HEK293 (cell line): ENCODE measurements around the gene POLA2.

Experiments used
- CTCF ChIA-PET: fragments of 350-600 bp; formaldehyde crosslinking; extraction: SDS; loops from one replicate; lab custom pipeline; 2021; ENCODE audit warnings: antibody characterized with exemption; lab: Yijun Ruan, JAX
- POLR2A ChIA-PET: fragments of 300-600 bp; formaldehyde crosslinking; extraction: SDS; loops from one replicate; lab custom pipeline; 2020; ENCODE audit warnings: antibody characterized with exemption, inconsistent platforms; lab: Yijun Ruan, JAX
- H3K27ac ChIP-seq: fragments of 200-500 bp; sonication (Bioruptor generic); 2 replicates; pipeline ENCODE4 v1.5.1; 2014; ENCODE audit warnings: low read depth, low read length, control low read depth, inconsistent platforms; ENCODE audit errors: extremely low read depth
- H3K36me3 ChIP-seq, 2 experiments: fragments of 200-500 bp in 1 of 2; sonication (Bioruptor generic) in 1 of 2; 1 replicate in 1 of 2; 2 replicates in 1 of 2; pipeline ENCODE4 v1.5.1; 2014 to 2017; ENCODE audit warnings: inconsistent platforms in 2 of 2, low read length in 2 of 2; ENCODE audit not compliant: control insufficient read depth in 2 of 2, insufficient read depth in 1 of 2
- H3K4me1 ChIP-seq: fragments of 200-500 bp; sonication (Bioruptor generic); 2 replicates; pipeline ENCODE4 v1.5.1; 2014; ENCODE audit warnings: mild to moderate bottlenecking, low read length, inconsistent platforms; ENCODE audit not compliant: control insufficient read depth, insufficient read depth
- H3K4me3 ChIP-seq: 2 replicates; pipeline ENCODE4 v1.5.1; 2011; ENCODE audit warnings: low read depth, mild to moderate bottlenecking, control low read depth, low read length, moderate library complexity
- H3K9me3 ChIP-seq: fragments of 200-500 bp; sonication (Bioruptor generic); 2 replicates; pipeline ENCODE4 v1.5.1; 2014; ENCODE audit warnings: low read depth, low read length, inconsistent platforms; ENCODE audit not compliant: control insufficient read depth, insufficient read depth
- GFI1B ChIP-seq: fragments of 450-650 bp; formaldehyde crosslinking; IDR thresholded peaks from 2 replicates; pipeline ENCODE4 v1.5.1; 2016; ENCODE audit warnings: missing biosample characterization, missing genetic modification characterization
- GLIS1 ChIP-seq: fragments of 450-650 bp; formaldehyde crosslinking; IDR thresholded peaks from 2 replicates; pipeline ENCODE4 v1.5.1; 2016; ENCODE audit warnings: missing biosample characterization, missing genetic modification characterization
- SP7 ChIP-seq: fragments of 450-650 bp; formaldehyde crosslinking; IDR thresholded peaks from 2 replicates; pipeline ENCODE4 v1.5.1; 2016; ENCODE audit warnings: missing biosample characterization, missing genetic modification characterization
- ZBTB1 ChIP-seq: fragments of 450-650 bp; formaldehyde crosslinking; IDR thresholded peaks from 2 replicates; pipeline ENCODE4 v1.5.1; 2016; ENCODE audit warnings: missing biosample characterization, missing genetic modification characterization
- ZBTB17 ChIP-seq: fragments of 450-650 bp; formaldehyde crosslinking; IDR thresholded peaks from 2 replicates; pipeline ENCODE4 v1.5.1; 2016; ENCODE audit warnings: missing biosample characterization, missing genetic modification characterization
- ZBTB20 ChIP-seq: fragments of 450-650 bp; formaldehyde crosslinking; IDR thresholded peaks from 2 replicates; pipeline ENCODE4 v1.5.1; 2016; ENCODE audit warnings: missing biosample characterization, missing genetic modification characterization
- ZBTB48 ChIP-seq: fragments of 450-650 bp; formaldehyde crosslinking; IDR thresholded peaks from 2 replicates; pipeline ENCODE4 v1.5.1; 2016; ENCODE audit warnings: missing biosample characterization, missing genetic modification characterization
- ZBTB8A ChIP-seq: fragments of 450-650 bp; formaldehyde crosslinking; IDR thresholded peaks from 2 replicates; pipeline ENCODE4 v1.5.1; 2016; ENCODE audit warnings: missing biosample characterization, missing genetic modification characterization
- ZIC2 ChIP-seq: fragments of 450-650 bp; formaldehyde crosslinking; IDR thresholded peaks from 2 replicates; pipeline ENCODE4 v1.5.1; 2016; ENCODE audit warnings: missing biosample characterization, missing genetic modification characterization
- ZNF140 ChIP-seq: fragments of 450-650 bp; formaldehyde crosslinking; IDR thresholded peaks from 2 replicates; pipeline ENCODE4 v1.5.1; 2016; ENCODE audit warnings: missing biosample characterization, missing genetic modification characterization
- ZNF266 ChIP-seq: fragments of 450-650 bp; formaldehyde crosslinking; IDR thresholded peaks from 2 replicates; pipeline ENCODE4 v1.5.1; 2016; ENCODE audit warnings: missing biosample characterization, missing genetic modification characterization, low read depth
- ZNF354C ChIP-seq: fragments of 450-650 bp; formaldehyde crosslinking; IDR thresholded peaks from 2 replicates; pipeline ENCODE4 v1.5.1; 2016; ENCODE audit warnings: missing biosample characterization, missing genetic modification characterization, low read depth, borderline replicate concordance
- ZNF404 ChIP-seq: fragments of 450-650 bp; formaldehyde crosslinking; IDR thresholded peaks from 2 replicates; pipeline ENCODE4 v1.5.1; 2017; ENCODE audit warnings: missing biosample characterization, missing genetic modification characterization
- ZNF529 ChIP-seq: fragments of 450-650 bp; formaldehyde crosslinking; IDR thresholded peaks from 2 replicates; pipeline ENCODE4 v1.5.1; 2017; ENCODE audit warnings: missing genetic modification characterization, missing biosample characterization; ENCODE audit not compliant: insufficient replicate concordance
- ZNF544 ChIP-seq: fragments of 450-650 bp; formaldehyde crosslinking; IDR thresholded peaks from 2 replicates; pipeline ENCODE4 v1.5.0; 2017; ENCODE audit warnings: missing biosample characterization, missing genetic modification characterization
- ZNF549 ChIP-seq: fragments of 450-650 bp; IDR thresholded peaks from 2 replicates; pipeline ENCODE4 v1.5.1; 2018; ENCODE audit warnings: missing biosample characterization, missing genetic modification characterization, mild to moderate bottlenecking, inconsistent platforms, moderate library complexity
- ZNF585B ChIP-seq: fragments of 450-650 bp; formaldehyde crosslinking; IDR thresholded peaks from 2 replicates; pipeline ENCODE4 v1.5.1; 2016; ENCODE audit warnings: missing biosample characterization, missing genetic modification characterization
- ZNF624 ChIP-seq: fragments of 450-650 bp; formaldehyde crosslinking; IDR thresholded peaks from 2 replicates; pipeline ENCODE4 v1.5.1; 2017; ENCODE audit warnings: missing biosample characterization, missing genetic modification characterization
- ZNF654 ChIP-seq: fragments of 450-650 bp; formaldehyde crosslinking; IDR thresholded peaks from 2 replicates; pipeline ENCODE4 v1.5.1; 2016; ENCODE audit warnings: low read depth, missing biosample characterization, missing genetic modification characterization
- ZXDB ChIP-seq: fragments of 450-650 bp; formaldehyde crosslinking; IDR thresholded peaks from 2 replicates; pipeline ENCODE4 v1.5.1; 2016; ENCODE audit warnings: missing biosample characterization, missing genetic modification characterization
- TF ChIP-seq, protein P1 (sequence below): fragments of 450-650 bp; formaldehyde crosslinking; IDR thresholded peaks from 2 replicates; pipeline ENCODE4 v1.5.1; 2016; ENCODE audit warnings: missing biosample characterization, missing genetic modification characterization, low read depth
- TF ChIP-seq, protein P2 (sequence below): fragments of 450-650 bp; formaldehyde crosslinking; IDR thresholded peaks from 2 replicates; pipeline ENCODE4 v1.5.1; 2017; ENCODE audit warnings: missing biosample characterization, missing genetic modification characterization

POLA2 gene

DNA sequence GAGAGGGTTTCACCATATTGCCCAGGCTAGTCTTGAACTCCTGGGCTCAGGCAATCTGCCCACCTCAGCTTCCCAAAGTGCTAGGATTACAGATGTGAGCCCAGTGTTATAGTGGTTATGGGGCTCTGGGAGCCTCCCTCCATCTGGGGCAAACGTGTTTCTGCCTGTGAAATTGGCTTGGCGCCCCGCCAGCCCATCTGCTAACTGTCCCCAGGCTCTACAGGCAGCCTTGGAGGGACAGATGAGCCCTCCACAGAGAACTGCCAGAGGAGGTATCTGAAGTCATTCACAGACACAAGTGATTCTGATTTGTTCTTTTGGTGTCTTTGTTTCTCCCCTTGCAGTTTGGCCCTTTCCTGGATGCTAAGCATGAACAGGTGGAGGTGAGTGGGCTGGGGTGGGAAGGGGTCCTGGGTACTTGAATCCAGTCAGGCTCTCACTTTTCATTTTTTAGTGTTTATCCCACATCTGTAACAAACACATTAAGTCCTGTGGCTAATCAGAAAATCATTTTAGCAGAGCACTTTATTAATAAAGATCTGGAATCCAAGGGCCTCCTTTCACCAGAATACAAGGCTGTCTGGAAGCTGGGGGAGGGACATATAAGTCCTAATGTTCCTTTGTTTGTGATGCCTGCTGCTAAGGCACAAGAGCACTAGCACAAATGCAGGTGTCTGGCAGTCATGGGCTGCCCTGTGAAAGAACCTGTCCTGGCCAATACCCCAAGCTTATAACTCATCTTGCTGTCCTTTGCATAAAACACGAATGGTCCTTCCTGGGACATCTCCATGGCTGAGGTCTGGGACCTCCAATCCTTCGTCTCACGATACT is 27.2 kb downstream of the POLA2 start:
- CTCF ChIA-PET = interaction anchor here (0.6 to 2.2 kb wide), 8 partner anchors 11 to 64 kb away, joined by 3 to 9 read pairs (median 4); no protein-coding TSS in a partner anchor
- POLR2A ChIA-PET = interaction anchor here (0.8 to 1.4 kb wide), 4 partner anchors 14 to 27 kb away, joined by 3 to 4 read pairs (median 4); partner anchors contain the start of genes CDC42EP2 and POLA2
- Histone ChIP-seq H3K4me3 (no peak overlapping the region), H3K27ac (no peak overlapping the region), H3K9me3 (no peaks in the 10 kb centered on the region), H3K4me1 (no peaks in the 10 kb centered on the region), H3K36me3 (peaks cover 26 to 99% of the 10 kb centered on the region in 2 experiments)
- TF ChIP-seq ZNF544 (no peak), ZNF529 (tag by site-specific recombination) (no peak), ZBTB48 (tag by site-specific recombination) (no peak), ZIC2 (tag by site-specific recombination) (no peak), ZXDB (tag by site-specific recombination) (no peak), ZBTB17 (0 out of 2 replicates have a peak, but pooled peaks have one; percentile 13), GLIS1 (tag by site-specific recombination) (0 out of 2 replicates have a peak, but pooled peaks have one; percentile 19), ZBTB8A (tag by site-specific recombination) (peak; percentile 24; the same call in 1 of the 2 replicates)

DNA sequence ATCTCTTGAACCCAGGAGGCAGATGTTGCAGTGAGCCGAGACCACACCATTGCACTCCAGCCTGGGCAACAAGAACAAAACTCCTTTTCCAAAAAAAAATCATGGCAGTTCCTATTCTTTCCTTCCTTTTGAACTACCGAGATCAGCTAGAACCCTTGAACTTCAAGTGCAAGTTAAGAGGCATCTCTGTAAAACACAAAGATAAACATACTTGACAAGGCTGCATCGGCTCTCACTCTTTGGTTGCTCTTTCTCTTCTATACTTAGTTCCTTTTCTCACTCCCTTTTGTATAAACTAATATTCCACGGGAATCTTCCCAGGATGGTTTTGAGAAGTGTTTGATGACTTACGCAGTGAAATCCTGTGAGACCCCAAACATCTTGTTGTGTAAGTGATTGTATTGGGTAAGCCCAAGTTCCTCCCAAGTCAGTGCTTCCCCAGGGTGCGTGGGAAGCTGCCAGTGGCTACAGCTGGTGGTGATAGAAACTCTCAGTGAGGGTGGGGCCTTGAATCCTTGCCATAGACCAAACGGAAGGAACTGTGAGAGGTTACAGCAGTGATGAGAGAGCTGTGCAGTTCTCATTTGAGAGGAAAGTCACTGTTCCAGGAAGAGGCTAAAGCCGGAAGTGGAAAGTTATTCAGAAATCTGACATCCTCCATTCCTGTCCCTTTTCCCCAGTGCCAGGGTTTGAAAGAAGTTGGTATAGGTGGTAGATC is 28.8 kb downstream of the POLA2 start:
- Histone ChIP-seq H3K27ac (no peak overlapping the region), H3K9me3 (no peaks in the 10 kb centered on the region), H3K4me1 (no peaks in the 10 kb centered on the region), H3K36me3 (peaks cover 15 to 99% of the 10 kb centered on the region in 2 experiments), H3K4me3 (no peak overlapping the region)
- no peak for TF ChIP-seq ZNF404 (tag by site-specific recombination)
- CTCF ChIA-PET = interaction anchor here (0.7 to 2.2 kb wide), 4 partner anchors 10 to 39 kb away, joined by 3 to 9 read pairs (median 6); no protein-coding TSS in a partner anchor
- POLR2A ChIA-PET = interaction anchor here (1.2 kb wide), 1 partner anchor 15 kb away, joined by 4 read pairs; no protein-coding TSS in a partner anchor

DNA sequence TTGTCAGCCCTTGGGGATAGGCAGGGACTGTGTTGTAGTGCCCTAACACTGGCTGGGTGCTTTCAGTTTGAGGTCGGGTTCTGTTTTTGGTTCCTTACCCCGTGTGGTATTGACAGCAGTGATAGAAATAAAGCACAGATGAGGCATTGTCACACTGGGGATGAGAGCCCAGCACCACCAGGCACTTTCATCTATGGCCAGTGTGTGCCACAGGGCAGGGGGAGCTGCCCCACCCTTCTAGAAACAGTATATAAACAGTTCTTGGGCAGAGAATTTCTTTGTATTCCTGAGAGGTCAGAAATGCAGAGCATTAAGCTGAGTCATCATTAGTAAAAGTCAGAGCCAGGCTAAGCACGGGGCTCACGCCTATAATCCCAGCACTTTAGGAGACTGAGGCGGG is 29.9 kb downstream of the POLA2 start:
- CTCF ChIA-PET = interaction anchor here (0.5 to 1.4 kb wide), 4 partner anchors 16 to 219 kb away, joined by 3 to 6 read pairs (median 4); no protein-coding TSS in a partner anchor
- TF ChIP-seq ZNF585B (tag by site-specific recombination) (no peak), SP7 (tag by site-specific recombination) (no peak), ZNF549 (tag by site-specific recombination) (no peak), GFI1B (tag by site-specific recombination) (no peak), ZBTB8A (tag by site-specific recombination) (no peak), ZNF354C (tag by site-specific recombination) (no peak), ZBTB20 (no peak), ZNF654 (no peak), ZNF140 (no peak), ZNF266 (tag by site-specific recombination) (no peak), ZNF624 (tag by site-specific recombination) (no peak), ZBTB1 (tag by site-specific recombination) (no peak)
- TF ChIP-seq, protein P1, sequence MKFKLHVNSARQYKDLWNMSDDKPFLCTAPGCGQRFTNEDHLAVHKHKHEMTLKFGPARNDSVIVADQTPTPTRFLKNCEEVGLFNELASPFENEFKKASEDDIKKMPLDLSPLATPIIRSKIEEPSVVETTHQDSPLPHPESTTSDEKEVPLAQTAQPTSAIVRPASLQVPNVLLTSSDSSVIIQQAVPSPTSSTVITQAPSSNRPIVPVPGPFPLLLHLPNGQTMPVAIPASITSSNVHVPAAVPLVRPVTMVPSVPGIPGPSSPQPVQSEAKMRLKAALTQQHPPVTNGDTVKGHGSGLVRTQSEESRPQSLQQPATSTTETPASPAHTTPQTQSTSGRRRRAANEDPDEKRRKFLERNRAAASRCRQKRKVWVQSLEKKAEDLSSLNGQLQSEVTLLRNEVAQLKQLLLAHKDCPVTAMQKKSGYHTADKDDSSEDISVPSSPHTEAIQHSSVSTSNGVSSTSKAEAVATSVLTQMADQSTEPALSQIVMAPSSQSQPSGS = no peak
- TF ChIP-seq, protein P2, sequence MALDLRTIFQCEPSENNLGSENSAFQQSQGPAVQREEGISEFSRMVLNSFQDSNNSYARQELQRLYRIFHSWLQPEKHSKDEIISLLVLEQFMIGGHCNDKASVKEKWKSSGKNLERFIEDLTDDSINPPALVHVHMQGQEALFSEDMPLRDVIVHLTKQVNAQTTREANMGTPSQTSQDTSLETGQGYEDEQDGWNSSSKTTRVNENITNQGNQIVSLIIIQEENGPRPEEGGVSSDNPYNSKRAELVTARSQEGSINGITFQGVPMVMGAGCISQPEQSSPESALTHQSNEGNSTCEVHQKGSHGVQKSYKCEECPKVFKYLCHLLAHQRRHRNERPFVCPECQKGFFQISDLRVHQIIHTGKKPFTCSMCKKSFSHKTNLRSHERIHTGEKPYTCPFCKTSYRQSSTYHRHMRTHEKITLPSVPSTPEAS (tag by site-specific recombination) = no peak
- POLR2A ChIA-PET = interaction anchor here (0.9 kb wide), 1 partner anchor 23 kb away, joined by 3 read pairs; the partner anchor contains the start of gene CDC42EP2

More for the DNA sequence above, 29.9 kb downstream of the POLA2 start:
- Histone ChIP-seq H3K27ac (no peak overlapping the region), H3K4me3 (no peak overlapping the region), H3K9me3 (no peaks in the 10 kb centered on the region), H3K36me3 (peaks cover 15 to 99% of the 10 kb centered on the region in 2 experiments), H3K4me1 (no peaks in the 10 kb centered on the region)
